ELR (cell line): Measurements from ENCODE around the gene DNAAF9.
"Not testable (repeated sequence)": the region's sequence is repeated elsewhere in the genome, so short reads cannot be mapped to it uniquely, and the experiment has no call there.

Experiments
- DNase-seq: peaks from one replicate; pipeline ENCODE4 v3.0.0-alpha.2; 2015; ENCODE audit warnings: low read depth

The DNAAF9 gene

DNA sequence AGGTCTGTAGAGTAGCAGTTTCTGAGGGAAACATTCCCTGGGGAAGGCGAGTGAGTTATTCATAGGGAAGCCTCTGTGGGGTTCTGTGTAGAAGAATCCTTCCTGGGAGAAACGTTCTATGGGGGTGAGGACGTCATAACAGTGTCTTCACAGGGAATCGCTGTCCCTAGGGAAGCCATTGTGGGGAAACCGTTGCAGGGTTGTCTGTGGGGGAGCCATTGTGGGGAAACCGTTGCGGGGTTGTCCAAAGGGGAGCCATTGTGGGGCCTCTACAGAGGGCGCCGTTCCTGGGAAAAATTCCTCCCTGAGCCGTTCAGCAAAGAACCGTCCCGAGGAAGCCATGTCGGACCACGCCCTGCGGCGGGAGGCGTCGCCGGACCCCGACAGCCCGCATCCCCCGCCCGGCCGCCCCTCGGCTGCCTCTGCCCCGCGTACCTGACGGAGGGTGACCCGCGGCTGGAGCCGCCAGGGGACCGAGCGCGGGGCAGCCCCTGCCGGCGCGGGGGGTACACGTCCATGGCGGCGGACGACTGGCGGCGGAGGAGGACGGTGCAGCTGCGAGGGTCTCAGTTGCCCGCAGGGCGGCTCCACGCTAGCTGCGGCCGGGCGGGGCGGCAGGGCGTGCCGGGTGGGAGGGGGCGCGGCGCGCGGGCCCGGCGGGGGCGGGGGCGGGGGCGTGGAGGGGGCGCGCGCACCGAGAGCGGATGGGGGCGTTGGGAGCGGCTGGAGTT is at the start of gene DNAAF9:
DNAAF9 (minus strand) TSS at position 630 of the 731 bp plus-strand sequence; CDS start at position 518, 112 bp downstream.
- DNase-seq, result peak; percentile 74

DNA sequence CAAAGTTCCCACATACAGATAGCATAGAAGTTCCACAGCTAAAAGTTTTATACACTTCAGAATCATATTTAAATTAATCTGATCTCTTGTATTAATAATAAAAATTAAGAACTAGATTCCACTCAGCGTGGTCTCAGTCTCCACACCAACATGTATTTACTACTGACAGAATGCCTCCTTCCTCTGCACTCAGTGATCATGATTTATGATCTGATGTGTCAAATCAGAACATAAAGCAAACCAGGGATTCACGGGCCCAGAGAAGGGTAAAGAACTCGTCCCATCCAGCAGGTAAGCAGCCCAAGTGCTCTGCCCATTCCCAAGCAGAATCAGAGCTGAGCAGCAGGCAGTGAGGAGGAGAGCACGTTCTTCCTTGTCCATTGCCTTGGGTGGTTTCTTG is 49.2 kb upstream of the DNAAF9 start:
- no peak for DNase-seq

DNA sequence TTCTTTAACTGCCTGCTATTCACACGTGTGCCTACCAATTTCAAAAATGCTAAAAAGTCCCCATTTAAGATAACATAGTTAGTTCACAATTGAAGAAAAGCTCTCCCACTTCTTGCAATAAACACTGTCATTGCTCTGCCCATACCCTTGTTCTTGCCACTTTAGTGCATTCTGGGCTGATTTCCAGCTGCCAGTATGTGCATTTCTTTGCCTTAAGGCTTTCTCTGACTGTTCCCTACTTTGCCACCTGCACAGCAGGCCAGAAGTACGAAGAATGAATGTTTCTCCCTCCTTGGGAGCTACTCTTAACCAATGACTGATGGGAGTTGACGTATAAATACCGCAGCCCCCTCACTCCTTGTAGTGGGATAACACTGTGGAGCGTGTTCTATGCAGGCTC is 47.4 kb upstream of the DNAAF9 start:
- DNase-seq, result no peak

DNA sequence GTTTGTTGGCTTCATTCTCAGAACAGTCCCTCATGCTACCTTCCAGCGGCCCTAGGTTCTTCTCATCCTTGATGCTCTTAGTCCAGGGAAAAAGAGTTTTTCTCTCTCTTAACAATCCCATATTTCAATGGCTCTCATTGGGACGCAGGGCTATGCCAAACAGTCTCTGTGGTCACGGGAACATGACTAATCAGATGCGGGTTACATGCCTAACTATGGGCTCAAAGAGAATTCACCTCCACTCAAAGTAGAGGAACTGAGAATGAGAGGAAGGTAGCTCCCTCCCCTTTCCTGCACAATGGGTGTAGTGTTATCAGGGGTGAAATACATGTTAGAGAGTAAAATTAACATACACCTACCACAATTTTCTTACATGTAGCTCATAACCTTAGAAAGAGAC is 45.2 kb upstream of the DNAAF9 start:
- DNase-seq, result peak; percentile 13

DNA sequence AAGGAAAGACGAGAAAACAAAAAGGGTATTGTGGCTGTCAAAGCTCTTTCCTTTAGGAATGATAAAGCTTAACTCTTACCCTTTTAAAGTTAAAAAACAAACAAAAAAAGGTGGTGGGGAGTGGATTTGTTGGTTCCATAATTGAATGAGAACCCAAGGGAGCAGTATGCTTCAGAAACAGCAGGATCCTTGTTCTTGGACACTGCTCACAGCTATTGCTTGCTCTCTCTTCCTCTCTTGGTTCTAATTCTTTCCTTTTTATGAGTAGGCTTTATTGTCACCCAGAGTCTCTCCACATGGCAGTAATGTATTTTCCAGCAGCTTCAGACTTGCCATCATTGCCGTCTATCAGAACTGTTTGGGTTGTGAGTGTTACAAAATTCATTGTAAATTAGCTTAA is 44.7 kb upstream of the DNAAF9 start:
- DNase-seq, result no peak

DNA sequence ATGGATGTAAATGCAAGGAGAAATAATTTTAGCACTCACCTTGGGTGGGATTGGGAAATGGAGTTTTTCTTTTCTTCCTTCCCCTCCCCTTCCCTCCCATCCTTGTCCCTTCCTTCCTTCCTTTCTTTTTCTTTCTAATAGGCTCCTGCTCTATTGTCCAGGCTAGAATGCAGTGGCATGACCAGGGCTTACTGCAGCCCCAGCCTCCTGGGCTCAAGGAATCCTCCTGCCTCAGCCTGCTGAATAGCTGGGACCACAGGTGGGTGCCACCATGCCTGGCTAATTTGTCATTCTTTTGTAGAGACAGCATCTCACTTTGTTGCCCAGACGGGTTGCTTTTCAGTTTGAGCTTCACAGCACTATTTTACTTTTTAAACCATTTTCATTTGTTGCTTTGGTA is 41.9 kb upstream of the DNAAF9 start:
- no peak for DNase-seq

DNA sequence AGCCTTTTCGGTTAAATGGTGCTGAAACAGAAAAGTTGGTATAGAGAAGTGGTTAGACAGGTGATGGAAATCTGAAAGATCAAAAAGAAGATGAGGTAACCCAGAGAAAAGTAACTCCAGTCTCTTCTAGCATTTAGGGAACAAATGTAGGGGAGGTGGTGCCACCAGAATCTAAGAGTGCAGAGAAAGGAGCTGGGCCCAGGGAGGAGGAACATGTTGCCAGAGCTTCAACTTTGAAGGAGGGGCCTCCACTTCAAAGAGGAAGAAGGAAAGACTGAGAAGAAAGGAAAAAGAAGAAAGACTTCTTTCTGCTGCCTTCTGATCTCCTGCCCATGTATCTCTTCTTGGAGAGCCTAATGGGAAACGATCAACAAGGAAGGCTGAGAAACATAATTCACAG is 39.9 kb upstream of the DNAAF9 start:
- DNase-seq, result no peak

DNA sequence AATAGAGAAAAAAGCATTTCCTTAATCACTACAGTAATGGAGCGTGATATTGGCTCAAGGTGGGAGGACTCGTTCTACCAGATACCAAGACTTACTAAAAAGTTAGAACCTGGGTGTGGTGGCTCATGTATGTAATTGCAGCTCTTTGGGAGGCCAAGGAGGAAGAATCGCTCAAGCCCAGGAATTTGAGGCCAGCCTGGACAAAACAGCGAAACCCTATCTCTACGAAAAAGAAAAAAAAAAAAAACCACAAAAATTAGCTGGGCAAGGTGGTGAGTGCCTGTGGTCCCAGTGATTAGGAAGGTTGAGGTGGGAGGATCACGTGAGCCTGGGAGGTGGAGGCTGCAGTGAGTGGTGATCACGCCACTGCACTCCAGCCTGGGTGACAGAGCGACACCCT is 39.3 kb upstream of the DNAAF9 start:
- no peak for DNase-seq

DNA sequence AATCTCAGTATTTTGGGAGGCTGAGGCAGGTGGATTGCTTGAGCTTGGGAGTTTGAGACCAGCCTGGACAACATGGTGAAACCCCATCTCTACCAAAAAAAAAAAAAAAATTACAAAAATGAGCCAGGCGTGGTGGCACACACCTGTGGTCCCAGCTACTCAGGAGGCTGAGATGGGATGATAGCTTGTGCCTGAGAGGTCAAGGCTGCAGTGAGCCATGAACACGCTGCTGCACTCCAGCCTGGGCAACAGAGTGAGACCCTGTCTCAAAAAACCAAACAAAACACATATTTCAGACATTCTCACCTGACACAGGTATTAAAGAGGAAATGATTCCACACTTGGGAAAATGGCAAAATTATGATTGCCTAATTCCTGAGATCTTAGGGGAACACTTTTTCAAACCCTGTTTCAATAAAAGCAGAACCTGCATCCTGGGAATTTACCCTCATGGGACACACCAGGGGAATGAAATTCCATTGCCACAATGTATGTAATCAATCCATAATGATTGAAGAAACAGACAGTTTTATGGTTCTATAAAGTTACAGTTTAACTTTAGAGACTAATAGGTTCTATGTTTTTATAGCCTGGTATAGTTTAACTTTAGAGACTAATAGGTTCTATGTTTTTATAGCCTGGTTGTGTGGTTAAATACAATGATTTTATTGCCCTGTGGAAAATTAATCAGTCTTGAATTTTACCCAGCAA is 29.6 kb upstream of the DNAAF9 start:
- DNase-seq, result no peak

DNA sequence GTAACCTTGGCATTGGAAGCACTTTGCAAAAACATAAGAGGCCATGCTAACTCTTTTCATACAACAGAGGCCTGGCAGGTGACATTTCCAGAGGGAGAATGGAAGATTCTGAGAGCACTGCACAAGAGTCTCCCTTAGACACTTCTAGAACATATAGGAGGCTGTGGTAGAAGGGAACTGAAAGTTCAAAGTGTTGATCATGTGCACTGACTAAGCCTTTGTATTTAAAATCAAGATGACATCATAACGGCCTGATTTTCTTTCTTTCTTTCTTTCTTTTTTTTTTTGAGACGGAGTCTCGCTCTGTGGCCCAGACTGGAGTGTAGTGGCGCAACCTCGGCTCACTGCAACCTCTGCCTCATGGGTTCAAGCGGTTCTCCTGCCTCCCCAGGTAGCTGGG is 26.8 kb upstream of the DNAAF9 start:
- no peak for DNase-seq

DNA sequence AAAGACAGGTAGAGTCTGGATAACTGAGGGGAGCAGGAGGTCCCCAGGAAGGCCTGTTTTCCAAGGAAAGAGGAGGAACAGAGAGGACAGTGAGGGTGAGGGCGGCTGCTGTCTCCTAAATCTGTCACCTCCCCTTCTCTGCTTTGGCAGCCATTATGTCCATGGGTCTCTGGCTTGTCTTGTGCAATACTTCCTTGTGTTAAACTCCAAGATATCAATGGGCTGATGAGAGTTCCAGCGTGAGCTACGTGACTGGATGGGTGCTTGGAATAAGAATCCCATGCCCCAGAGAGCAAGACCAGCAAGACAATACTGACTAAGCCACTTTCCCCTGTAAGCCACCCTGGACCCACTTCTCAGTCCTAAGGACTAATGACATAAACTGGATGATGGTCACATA is 26.3 kb upstream of the DNAAF9 start:
- DNase-seq, result no peak

DNA sequence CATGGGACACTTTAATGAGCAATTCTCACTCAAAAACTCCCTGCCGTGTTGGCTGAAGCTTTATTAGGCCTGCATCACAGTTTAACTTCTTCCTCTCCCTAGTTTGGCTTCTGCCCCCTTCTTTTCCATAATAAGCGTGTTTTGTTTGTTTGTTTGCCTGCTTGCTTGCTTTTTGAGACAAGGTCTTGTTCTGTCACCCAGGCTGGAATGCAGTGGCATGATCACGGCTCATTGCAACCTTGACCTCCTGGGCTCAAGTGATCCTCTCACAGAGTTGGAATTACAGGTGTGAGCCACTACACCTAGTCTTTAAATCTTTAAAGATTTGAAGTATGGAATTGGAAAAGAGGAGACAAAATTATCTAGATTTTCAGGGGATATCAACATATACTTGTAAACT is 25.4 kb upstream of the DNAAF9 start:
- no peak for DNase-seq

DNA sequence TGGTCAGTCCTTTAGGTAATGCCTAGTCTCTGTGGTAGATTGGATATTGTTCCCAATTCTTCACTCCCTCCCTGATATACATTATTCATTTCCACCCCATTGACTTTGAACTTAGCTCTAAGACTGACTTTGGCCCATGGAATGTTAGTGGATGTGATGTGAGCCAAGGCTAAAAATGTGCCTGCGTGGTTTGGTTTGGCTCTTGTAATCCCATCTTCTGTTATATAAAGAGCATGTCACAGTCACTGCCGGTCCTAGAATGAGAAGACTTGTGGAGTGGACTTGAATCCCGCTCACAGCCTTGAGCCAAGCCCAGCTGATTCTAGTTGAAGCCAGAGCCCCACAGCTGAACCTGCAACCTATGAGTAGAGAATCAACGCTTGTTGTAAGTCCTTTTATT is 23.6 kb upstream of the DNAAF9 start:
- DNase-seq, result no peak

DNA sequence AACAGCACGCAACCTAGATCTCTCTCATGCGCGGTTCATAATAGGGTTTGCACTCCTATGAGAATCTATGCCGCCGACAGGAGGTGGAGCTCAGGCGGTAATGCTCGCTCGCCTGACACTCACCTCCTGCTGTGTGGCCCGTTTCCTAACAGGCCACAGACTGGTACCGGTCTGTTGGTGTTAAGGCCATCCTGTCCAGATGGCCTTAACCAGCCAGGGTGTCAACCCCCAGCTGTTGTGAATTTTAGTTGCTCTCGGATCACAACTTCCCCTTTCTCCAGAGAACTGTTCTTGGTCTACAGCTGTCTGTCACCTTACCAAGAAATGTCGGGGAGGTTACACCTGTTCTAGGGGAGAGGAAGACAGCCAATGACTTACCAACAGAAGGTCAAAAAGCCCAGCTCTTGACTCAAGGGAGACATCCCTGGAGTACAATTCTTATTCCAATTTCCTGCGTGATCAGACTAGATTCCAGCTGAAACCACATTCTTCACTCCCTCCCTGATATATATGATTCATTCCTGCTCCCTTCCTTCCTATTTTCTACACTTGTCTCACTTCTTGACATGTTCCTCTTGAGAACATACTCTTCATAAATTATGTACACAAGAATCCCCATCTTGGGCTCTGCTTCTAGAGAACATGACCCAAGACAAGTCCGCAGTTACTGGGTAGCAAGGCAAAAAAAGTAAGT is 23.1 kb upstream of the DNAAF9 start:
- no peak for DNase-seq

DNA sequence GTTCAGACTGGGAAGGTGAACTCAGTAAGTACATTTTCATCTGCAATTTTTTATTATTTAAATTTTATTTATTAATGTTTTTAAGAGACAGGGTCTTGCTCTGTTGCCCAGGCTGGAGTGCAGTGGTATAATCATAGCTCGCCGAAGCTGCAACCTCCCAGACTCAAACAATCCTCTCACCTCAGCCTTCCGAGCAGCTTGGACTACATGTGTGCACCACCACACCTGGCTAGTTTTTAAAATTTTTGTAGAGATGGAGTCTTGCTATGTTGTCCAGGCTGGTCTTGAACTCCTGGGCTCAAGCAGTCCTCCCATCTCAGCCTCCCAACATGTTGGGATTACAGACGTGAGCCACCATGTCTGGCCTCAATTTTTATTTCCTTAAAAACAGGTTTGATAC is 19.3 kb upstream of the DNAAF9 start:
- DNase-seq, result not testable (repeated sequence)

DNA sequence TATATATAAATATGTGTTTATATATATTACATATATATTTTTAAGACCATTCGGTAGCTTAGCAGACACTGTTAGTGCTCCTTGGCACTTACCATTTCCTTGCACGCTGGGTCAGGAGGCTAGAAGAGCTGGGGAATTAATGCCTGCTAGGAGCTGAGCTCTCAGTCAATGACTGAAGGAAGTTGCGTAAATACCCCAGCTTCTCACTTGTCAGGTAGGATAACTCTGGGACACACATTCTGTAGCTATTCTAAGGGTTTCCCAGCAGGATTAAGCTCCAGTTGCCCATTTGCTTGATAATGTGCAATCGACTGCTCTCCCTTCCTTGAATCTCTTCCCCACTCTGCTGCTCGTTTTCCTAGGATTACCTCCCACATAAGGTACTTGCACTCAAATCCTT is 15.7 kb upstream of the DNAAF9 start:
- DNase-seq, result no peak

DNA sequence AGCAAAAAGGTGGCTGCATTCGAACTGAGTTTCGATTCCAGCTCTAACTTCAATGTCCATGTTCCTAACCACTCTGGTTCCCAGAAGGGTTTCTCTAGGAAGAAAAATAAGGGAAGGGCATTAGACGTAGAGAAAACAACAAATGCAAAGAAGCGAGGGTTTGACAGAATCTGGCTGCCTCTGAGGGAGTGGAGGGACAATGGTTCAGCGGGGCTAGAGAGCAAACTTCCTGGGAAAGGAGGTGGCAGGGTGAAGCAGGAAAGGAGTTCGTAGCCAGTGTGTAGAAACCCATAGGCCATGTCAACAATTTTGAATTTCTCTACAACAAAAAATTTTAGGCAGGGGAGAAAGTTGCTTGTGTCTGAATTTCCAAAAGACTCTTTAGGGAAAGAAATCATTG is 14.5 kb upstream of the DNAAF9 start:
- DNase-seq, result no peak

DNA sequence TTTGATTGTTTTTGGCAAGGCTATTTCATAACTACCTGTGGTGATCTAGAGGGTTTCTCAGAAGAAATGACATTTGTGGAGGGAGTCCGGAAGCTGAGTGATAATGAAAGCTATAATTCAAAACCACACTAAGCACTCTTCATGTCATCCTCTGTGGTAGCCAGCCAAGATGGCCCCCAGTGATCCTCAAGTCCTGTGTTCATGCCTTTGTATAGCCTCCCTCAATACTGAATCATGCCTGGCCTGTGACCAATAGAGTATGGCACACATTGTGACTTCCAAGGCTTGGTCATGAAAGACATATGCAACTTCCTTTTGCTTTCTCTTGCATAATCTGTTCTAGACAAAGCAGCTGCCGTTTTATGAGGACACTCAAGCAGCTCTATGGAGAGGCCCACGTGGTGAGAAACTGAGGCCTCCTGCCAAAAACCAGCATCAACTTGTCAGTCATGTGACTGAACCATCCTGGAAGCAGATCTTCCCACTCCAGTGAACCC is 12.8 kb upstream of the DNAAF9 start:
- peak; percentile 29 for DNase-seq

DNA sequence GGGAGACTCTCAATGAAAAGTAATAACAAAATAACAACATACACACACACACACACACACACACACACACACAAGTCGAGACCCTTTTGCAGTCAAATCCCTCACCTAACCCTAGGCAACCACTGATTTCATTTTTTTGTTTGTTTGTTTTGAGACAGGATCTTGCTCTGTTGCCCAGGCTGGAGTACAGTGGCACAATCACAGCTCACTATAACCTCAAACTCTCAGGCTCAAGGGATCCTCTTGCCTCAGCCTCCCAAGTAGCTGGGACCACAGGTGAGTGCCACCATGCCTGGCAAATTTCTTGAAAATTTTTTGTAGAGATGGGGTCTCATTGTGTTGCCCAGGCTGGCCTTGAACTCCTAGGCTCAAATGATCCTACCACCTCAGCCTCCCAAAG is 10.7 kb upstream of the DNAAF9 start:
- DNase-seq, result not testable (repeated sequence)

DNA sequence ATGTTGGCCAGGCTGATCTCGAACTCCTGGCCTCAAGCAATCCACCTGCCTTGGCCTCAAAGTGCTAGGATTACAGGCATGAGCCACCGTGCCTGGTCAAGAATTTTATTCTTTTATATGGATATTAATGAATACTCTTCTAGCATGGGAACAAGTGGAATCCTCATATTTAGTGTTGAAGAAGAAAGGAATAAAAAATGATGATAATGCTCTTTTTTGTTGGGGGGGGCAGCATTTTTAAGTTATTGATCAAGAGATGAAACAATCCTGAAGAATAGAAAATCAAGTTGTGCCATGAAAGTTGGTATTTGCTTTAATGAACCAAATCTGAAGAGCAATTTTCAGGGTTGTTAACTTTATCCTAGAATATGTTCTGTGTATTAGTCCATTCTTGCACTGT is 6.7 kb upstream of the DNAAF9 start:
- DNase-seq, result no peak

DNA sequence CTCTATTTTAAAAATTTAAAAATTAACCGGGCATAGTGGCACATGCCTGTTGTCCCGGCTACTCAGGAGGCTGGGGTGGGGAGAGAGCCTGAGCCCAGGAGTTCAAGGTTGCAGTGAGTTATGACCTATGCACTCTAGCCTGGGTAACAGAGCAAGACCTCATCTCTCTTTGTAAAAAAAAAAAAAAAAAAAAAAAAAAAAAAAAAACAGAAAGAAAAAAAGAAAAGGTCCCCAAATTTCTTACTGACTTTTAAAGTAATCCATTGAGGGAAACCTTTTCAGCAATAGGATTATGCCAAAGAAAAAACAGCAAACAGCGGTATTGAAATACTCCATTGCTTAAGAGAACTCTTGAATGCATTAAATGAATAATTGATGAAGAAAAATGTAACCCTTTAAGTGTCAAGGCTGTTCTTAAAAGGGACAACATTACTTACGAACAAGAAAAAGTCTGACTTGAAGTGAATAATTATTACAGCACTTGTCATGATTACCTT is 6.0 kb upstream of the DNAAF9 start:
- no peak for DNase-seq

DNA sequence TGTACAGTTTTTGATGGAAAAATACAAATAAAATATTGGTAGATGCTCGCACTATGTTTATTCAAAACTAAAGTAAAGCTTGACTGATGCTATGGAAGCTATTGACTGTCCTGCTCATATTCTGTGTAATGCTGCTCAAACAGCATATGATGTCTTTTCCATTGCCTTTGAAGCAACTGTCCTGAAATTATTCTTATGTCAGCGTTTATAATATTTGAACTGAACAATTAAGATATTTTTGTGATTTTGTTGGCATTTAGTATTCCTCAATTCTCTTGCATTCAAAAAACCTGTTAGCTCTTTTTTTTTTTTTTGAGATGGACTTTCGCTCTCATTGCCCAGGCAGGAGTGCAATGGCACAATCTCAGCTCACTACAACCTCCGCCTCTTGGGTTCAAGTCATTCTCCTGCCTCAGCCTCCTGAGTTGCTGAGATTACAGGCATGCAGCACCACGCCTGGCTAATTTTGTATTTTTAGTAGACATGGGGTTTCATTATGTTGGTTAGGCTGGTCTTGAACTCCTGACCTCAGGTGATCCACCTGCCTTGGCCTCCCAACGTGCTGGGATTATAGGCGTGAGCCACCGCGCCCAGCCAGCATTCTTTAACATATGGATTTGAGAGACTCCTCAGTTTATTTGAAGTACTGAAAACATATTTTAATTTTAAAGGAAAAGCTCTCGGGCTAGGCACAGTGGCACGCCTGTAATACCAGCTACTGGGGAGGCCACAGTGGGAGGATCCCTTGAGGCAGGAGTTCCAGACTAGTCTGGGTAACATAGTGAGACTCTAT is 5.3 kb upstream of the DNAAF9 start:
- DNase-seq, result no peak
